T-cell (primary cell): ENCODE data around the gene CALY. TPM values are rescaled to one million over a fixed set of nuclear protein-coding genes. Genes with fewer than 3 reads are reported as not detected.

Experiments used
- ATAC-seq, 4 experiments: fragments of 200-7000 bp in 3 of 4; fragments of 150-1000 bp in 1 of 4; cut with Tn5 transposase; replicated peaks in 1 of 4; 1 replicate in 3 of 4; 2 replicates in 1 of 4; pipeline ENCODE4 v1.10.0; 2021; ENCODE audit warnings: moderate library complexity in 3 of 4, mild to moderate bottlenecking in 2 of 4, moderate number of reproducible peaks in 1 of 4
- CTCF ChIA-PET, 2 donors: fragments of 300-600 bp; sonication (Branson Sonifier 250); formaldehyde crosslinking; loops; one replicate each; lab custom pipeline; 2022; ENCODE audit warnings: antibody characterized with exemption in 2 of 2; lab: Charles Lee
- POLR2A ChIA-PET, 2 donors: fragments of 300-600 bp; sonication (Branson Sonifier 250); formaldehyde crosslinking; loops; one replicate each; lab custom pipeline; 2022; ENCODE audit warnings: antibody characterized with exemption in 2 of 2; lab: Charles Lee
- DNase-seq, 35 experiments: peaks; one replicate each; pipeline versions ENCODE4 v3.0.0 to v3.0.0-alpha.2; 2013 to 2023
- H3K27ac ChIP-seq: one replicate; pipeline ENCODE4 v1.5.1; 2013; ENCODE audit warnings: low read length
- H3K27me3 ChIP-seq, 2 experiments: replicated peaks in 1 of 2; 1 replicate in 1 of 2; 2 replicates in 1 of 2; pipeline versions ENCODE4 v1.6.1 to v1.7.0; 2013; ENCODE audit warnings: low read length in 1 of 2, mixed read lengths in 1 of 2; ENCODE audit not compliant: control insufficient read depth in 2 of 2, insufficient read depth in 2 of 2; ENCODE audit errors: extremely low read depth in 1 of 2
- H3K36me3 ChIP-seq, 2 donors: 1 replicate in 1 of 2; 2 replicates in 1 of 2; pipeline versions ENCODE4 v1.6.1 to v1.7.0; 2013; ENCODE audit warnings: low read length in 1 of 2; ENCODE audit not compliant: control insufficient read depth in 2 of 2, insufficient read depth in 1 of 2; ENCODE audit errors: extremely low read depth in 1 of 2
- H3K4me1 ChIP-seq, 2 experiments: 1 replicate in 1 of 2; 2 replicates in 1 of 2; pipeline versions ENCODE4 v1.6.1 to v1.7.0; 2013; ENCODE audit warnings: low read length in 2 of 2, mixed read lengths in 1 of 2; ENCODE audit not compliant: insufficient read depth in 2 of 2, control insufficient read depth in 1 of 2; ENCODE audit errors: extremely low read depth in 1 of 2
- H3K4me3 ChIP-seq, 2 donors: 1 replicate in 1 of 2; 2 replicates in 1 of 2; pipeline versions ENCODE4 v1.5.1 to v1.7.0; 2013; ENCODE audit warnings: mild to moderate bottlenecking in 2 of 2, low read length in 1 of 2, moderate library complexity in 1 of 2; ENCODE audit not compliant: control insufficient read depth in 1 of 2; ENCODE audit errors: extremely low read depth in 1 of 2
- H3K9me3 ChIP-seq: 2 replicates; pipeline ENCODE4 v1.7.0; 2013
- H3K27ac Mint-ChIP-seq, 2 donors: one replicate each; pipeline ENCODE4 v1.8.0; 2020 to 2021; ENCODE audit warnings: mild to moderate bottlenecking in 2 of 2, mixed read lengths in 2 of 2
- H3K27me3 Mint-ChIP-seq, 2 donors: one replicate each; pipeline ENCODE4 v1.8.0; 2021 to 2022; ENCODE audit warnings: mixed read lengths in 2 of 2
- H3K36me3 Mint-ChIP-seq: one replicate; pipeline ENCODE4 v1.8.0; 2021; ENCODE audit warnings: mixed read lengths
- H3K4me1 Mint-ChIP-seq, 3 donors: one replicate each; pipeline ENCODE4 v1.8.0; 2020 to 2022; ENCODE audit warnings: mixed read lengths in 3 of 3, mild to moderate bottlenecking in 1 of 3
- H3K4me3 Mint-ChIP-seq, 3 donors: one replicate each; pipeline ENCODE4 v1.8.0; 2020 to 2022; ENCODE audit warnings: mild to moderate bottlenecking in 3 of 3, mixed read lengths in 3 of 3, moderate library complexity in 3 of 3
- H3K9me3 Mint-ChIP-seq, 3 donors: one replicate each; pipeline ENCODE4 v1.8.0; 2020 to 2022; ENCODE audit warnings: mixed read lengths in 3 of 3
- WGBS: methylation state at CpG from one replicate; pipeline ENCODE4 v1.1.5; 2013; ENCODE audit warnings: missing lambda C conversion rate; ENCODE audit not compliant: insufficient coverage; 5-methylcytosine and 5-hydroxymethylcytosine counted together
- total RNA-seq, 35 experiments: library from RNA in 6 of 35; stranded (reverse) in 6 of 35; fragments of 120-200 nt in 1 of 35; gene quantifications; one replicate each; pipeline versions ENCODE4 v1.2.1 to v1.2.4 and lab custom pipeline; 2013 to 2026

The CALY gene
- total RNA-seq (1 to 10 TPM in 4 of 5 donors, under 1 TPM in 1; 0.68 to 5.1 (median 3.6) TPM), total RNA-seq (lab: John Stamatoyannopoulos, UW) (0 to 3.9 (median 1.2) reads per million in 29 experiments)
- total RNA-seq (2013): 0.57 TPM

DNA sequence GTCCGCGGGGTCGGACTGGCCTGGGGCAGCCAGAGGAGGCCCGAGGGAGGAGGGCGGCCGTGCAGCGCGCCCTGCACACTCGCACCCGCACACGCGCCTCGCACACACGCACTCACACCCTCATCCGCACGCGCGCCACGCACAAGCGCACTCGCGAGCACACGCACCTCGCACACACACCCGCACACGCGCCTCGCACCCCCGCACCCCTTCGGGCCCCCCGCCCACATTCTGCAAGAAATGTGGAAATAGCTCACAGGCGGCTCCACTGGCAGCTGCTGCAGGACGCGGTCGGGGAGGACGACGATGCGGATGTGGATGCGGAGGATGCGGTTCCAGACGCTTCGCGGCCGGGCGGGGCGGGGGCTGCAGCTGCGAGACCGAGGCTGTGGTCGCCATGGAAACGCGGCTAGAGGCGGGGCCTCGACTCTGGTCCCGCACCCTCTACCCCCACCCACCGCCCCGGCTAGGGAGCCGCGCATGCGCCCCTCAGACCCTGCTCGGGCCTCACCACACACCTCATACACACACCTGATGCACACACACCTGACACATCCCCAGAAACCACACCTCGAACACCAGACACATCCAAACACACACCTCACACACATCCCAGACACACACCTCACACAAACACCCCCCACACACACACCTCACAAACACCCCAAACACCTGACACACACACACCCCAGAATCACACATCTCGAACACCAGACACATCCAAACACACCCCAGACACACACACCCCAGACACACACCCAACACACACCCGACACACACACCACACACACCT is at the start of gene CALY:
CALY (minus strand) TSS at position 320 of the 793 bp plus-strand sequence. CDS start 7,907 bp downstream, outside the sequence.
- Histone ChIP-seq H3K36me3 (no peaks in the 10 kb centered on the region), H3K27me3 (peaks cover 0 to 38% of the 10 kb centered on the region in 2 experiments), H3K27ac (peak within 1 kb of the TSS; percentile 80), H3K4me3 (peak within 1 kb of the TSS; percentile 47 to 54), H3K4me1 (peaks cover 16 to 40% of the 10 kb centered on the region in 2 experiments), H3K9me3 (no peaks in the 10 kb centered on the region)
- CTCF ChIA-PET: interaction anchor here in 1 of 2 donors (0.6 kb wide), 1 partner anchor 53 kb away, joined by 5 read pairs; no protein-coding TSS in a partner anchor
- Mint-ChIP-seq H3K27ac (peak within 1 kb of the TSS; percentile 70 to 85), H3K9me3 (no peaks in the 10 kb centered on the region), H3K4me3 (peak within 1 kb of the TSS in 2 of 3 donors; percentile 66 to 69), H3K27me3 (peaks cover 2 to 8% of the 10 kb centered on the region in 2 donors), H3K4me1 (peaks cover 0 to 5% (median 4%) of the 10 kb centered on the region in 3 donors), H3K36me3 (no peaks in the 10 kb centered on the region)
- WGBS: 9% methylated on average over 58 of the region's 63 CpGs
- peak; percentile 66 to 96 (median 90) for DNase-seq
- peak; percentile 61 to 72 (median 66) for ATAC-seq
- POLR2A ChIA-PET: no interaction called here

DNA sequence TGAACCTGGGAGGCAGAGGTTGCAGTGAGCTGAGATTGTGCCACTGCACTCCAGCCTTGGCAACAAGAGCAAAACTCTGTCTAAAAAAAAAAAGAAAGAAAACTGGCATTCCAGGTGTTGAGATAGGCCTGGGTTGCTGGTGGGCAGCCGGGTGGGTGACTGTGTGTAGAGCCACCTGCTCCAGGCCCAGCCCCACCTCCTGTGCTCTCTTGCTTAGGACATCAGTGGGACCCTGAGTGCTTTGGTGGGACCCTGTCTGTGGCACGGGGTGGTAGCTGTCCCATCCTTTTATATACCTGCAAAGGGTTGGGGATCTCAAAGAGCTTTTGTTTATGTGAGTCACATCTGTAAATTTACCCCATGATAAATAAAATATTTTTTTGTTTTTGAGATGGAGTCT is 48.5 kb upstream of the CALY start:
- Mint-ChIP-seq H3K27ac (no peak overlapping the region), H3K4me1 (peaks cover 9 to 31% (median 29%) of the 10 kb centered on the region in 3 donors), H3K9me3 (no peaks in the 10 kb centered on the region), H3K36me3 (peaks cover 8% of the 10 kb centered on the region), H3K27me3 (no peaks in the 10 kb centered on the region), H3K4me3 (no peak overlapping the region)
- Histone ChIP-seq H3K9me3 (no peaks in the 10 kb centered on the region), H3K27me3 (no peaks in the 10 kb centered on the region), H3K36me3 (peaks cover 0 to 6% of the 10 kb centered on the region in 2 donors), H3K27ac (no peak overlapping the region), H3K4me3 (no peak overlapping the region), H3K4me1 (peaks cover 7 to 23% of the 10 kb centered on the region in 2 experiments)
- no peak for ATAC-seq
- 100% methylated on average over 1 of the region's 2 CpGs for WGBS
- DNase-seq: no peak
- POLR2A ChIA-PET: no interaction called here
- CTCF ChIA-PET: no interaction called here

- Histone ChIP-seq H3K9me3 (no peaks in the 10 kb centered on the region), H3K36me3 (peaks cover 0 to 6% of the 10 kb centered on the region in 2 donors), H3K4me3 (no peak overlapping the region), H3K4me1 (peaks cover 4 to 21% of the 10 kb centered on the region in 2 experiments), H3K27me3 (no peaks in the 10 kb centered on the region), H3K27ac (no peak overlapping the region)
- no peak for ATAC-seq
- no peak for DNase-seq
- Mint-ChIP-seq H3K4me3 (no peak overlapping the region), H3K9me3 (no peaks in the 10 kb centered on the region), H3K27me3 (no peaks in the 10 kb centered on the region), H3K36me3 (peaks cover 8% of the 10 kb centered on the region), H3K27ac (no peak overlapping the region), H3K4me1 (peaks cover 5 to 23% (median 23%) of the 10 kb centered on the region in 3 donors)
- CTCF ChIA-PET: interaction anchor here in 1 of 2 donors (0.6 kb wide), 1 partner anchor 16 kb away, joined by 4 read pairs; no protein-coding TSS in a partner anchor
- POLR2A ChIA-PET: no interaction called here
- WGBS: 91% methylated on average over 8 of the region's 13 CpGs
Measured at GRCh38 chr10:133384071-133384470, 47.4 kb upstream of the CALY start.

DNA sequence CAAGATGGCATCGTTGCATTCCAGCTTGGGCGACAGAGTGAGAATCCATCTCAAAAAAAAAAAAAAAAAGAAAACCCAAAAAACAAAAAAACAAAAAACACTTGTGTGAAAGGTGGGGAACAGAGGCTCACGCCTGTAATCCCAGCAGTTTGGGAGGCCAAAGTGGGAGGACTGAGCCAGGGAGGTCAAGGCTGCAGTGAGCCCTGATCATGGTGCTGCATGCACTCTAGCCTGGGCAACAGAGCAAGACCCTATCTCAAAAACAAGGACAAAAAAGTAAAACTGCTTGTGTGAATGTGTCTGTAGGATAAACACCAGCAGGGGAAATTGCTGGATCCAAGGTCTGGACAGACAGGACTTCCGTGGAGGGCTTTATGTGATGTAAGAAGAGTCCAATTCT is 46.9 kb upstream of the CALY start:
- no peaks in the 10 kb centered on the region for H3K9me3 Mint-ChIP-seq
- ChIA-PET CTCF (interaction anchor here in 1 of 2 donors (0.7 kb wide), 1 partner anchor 149 kb away, joined by 3 read pairs; no protein-coding TSS in a partner anchor), POLR2A (interaction anchor here in 1 of 2 donors (0.7 kb wide), 1 partner anchor 18 kb away, joined by 6 read pairs; no protein-coding TSS in a partner anchor)
- Histone ChIP-seq H3K27ac (no peak overlapping the region), H3K4me1 (peaks cover 0 to 16% of the 10 kb centered on the region in 2 experiments), H3K36me3 (peaks cover 0 to 6% of the 10 kb centered on the region in 2 donors), H3K9me3 (no peaks in the 10 kb centered on the region), H3K27me3 (no peaks in the 10 kb centered on the region), H3K4me3 (no peak overlapping the region)
- no peak overlapping the region for H3K4me3 Mint-ChIP-seq
- peaks cover 8% of the 10 kb centered on the region for H3K36me3 Mint-ChIP-seq
- H3K4me1 Mint-ChIP-seq: peaks cover under 1 to 18% (median 18%) of the 10 kb centered on the region in 3 donors
- H3K27ac Mint-ChIP-seq: no peak overlapping the region
- ATAC-seq: no peak
- H3K27me3 Mint-ChIP-seq: no peaks in the 10 kb centered on the region
- WGBS: 80% methylated on average over 1 of the region's 4 CpGs
- DNase-seq: no peak

DNA sequence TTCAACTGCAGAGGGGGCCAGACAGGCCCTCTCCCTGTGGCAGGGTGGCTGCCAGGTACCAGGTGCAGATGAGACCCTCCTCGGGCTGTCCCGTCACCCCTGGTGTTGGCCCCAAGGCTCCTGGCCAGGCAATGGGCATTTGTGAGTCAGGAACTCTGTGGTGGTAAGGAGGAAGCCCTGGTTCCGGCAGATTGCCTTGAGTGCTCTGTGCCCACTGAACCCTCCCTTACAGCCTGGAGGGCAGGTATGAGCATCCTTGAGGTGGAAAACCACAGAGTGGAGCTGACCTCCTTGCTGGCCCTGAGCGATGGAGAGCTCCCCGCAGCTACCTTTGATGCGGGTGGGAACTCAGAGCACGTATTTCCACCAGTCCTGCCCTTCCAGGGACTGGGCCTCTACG is 44.3 kb upstream of the CALY start:
- CTCF ChIA-PET: no interaction called here
- Histone ChIP-seq H3K4me1 (peaks cover 0 to 21% of the 10 kb centered on the region in 2 experiments), H3K4me3 (no peak overlapping the region), H3K36me3 (peaks cover 0 to 6% of the 10 kb centered on the region in 2 donors), H3K27me3 (peaks cover 0 to 5% of the 10 kb centered on the region in 2 experiments), H3K9me3 (no peaks in the 10 kb centered on the region), H3K27ac (no peak overlapping the region)
- H3K4me1 Mint-ChIP-seq: peaks cover 0 to 17% (median 13%) of the 10 kb centered on the region in 3 donors
- no peak overlapping the region for H3K27ac Mint-ChIP-seq
- H3K36me3 Mint-ChIP-seq: peaks cover 5% of the 10 kb centered on the region
- H3K27me3 Mint-ChIP-seq: no peaks in the 10 kb centered on the region
- no peak for DNase-seq
- WGBS: 77% methylated on average over 6 of the region's 8 CpGs
- H3K4me3 Mint-ChIP-seq: peak overlapping the region in 2 of 3 donors; percentile 40 to 67
- H3K9me3 Mint-ChIP-seq: no peaks in the 10 kb centered on the region
- POLR2A ChIA-PET: no interaction called here
- ATAC-seq: no peak

- Mint-ChIP-seq H3K36me3 (peaks cover 5% of the 10 kb centered on the region), H3K4me3 (peak overlapping the region; percentile 61 to 76 (median 67)), H3K4me1 (peaks cover 0 to 19% (median 13%) of the 10 kb centered on the region in 3 donors), H3K9me3 (no peaks in the 10 kb centered on the region), H3K27ac (peak overlapping the region in 1 of 2 donors; percentile 56), H3K27me3 (no peaks in the 10 kb centered on the region)
- peak overlapping the region; percentile 29 for H3K27ac ChIP-seq
- DNase-seq: no peak
- ATAC-seq: no peak
- H3K36me3 ChIP-seq: peaks cover 0 to 6% of the 10 kb centered on the region in 2 donors
- 94% methylated on average over 32 of the region's 36 CpGs for WGBS
- H3K9me3 ChIP-seq: no peaks in the 10 kb centered on the region
- ChIA-PET POLR2A (no interaction called here), CTCF (no interaction called here)
- peak overlapping the region; percentile 8 to 46 for H3K4me3 ChIP-seq
- H3K27me3 ChIP-seq: peaks cover 0 to 5% of the 10 kb centered on the region in 2 experiments
- H3K4me1 ChIP-seq: peaks cover 0 to 21% of the 10 kb centered on the region in 2 experiments
Measured at GRCh38 chr10:133379801-133380666, 43.3 kb upstream of the CALY start.
